ENCODE results near the gene PADI4.

DNA sequence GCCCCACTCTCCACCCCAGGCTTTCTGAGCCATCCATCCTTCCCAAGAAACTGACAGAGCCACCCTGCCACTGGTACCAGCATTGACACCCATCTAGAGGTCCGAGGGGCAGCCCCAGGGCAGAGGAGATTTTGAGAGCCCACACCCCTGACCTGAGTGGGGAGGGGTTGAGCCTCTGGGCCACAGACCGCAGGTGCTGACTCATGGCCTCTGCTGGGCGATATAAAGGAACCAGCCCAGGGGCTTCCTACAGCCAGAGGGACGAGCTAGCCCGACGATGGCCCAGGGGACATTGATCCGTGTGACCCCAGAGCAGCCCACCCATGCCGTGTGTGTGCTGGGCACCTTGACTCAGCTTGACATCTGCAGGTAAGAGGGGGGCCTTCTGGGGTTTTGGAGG lies at the start of gene PADI4:
- TF ChIP-seq, protein P1, sequence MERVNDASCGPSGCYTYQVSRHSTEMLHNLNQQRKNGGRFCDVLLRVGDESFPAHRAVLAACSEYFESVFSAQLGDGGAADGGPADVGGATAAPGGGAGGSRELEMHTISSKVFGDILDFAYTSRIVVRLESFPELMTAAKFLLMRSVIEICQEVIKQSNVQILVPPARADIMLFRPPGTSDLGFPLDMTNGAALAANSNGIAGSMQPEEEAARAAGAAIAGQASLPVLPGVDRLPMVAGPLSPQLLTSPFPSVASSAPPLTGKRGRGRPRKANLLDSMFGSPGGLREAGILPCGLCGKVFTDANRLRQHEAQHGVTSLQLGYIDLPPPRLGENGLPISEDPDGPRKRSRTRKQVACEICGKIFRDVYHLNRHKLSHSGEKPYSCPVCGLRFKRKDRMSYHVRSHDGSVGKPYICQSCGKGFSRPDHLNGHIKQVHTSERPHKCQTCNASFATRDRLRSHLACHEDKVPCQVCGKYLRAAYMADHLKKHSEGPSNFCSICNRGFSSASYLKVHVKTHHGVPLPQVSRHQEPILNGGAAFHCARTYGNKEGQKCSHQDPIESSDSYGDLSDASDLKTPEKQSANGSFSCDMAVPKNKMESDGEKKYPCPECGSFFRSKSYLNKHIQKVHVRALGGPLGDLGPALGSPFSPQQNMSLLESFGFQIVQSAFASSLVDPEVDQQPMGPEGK (CRISPR knock-in tag; IDR thresholded peaks at IDR 0.05; ENCODE audit: borderline replicate concordance), result no peak
- TF ChIP-seq ZFP3 (CRISPR knock-in tag; IDR thresholded peaks at IDR 0.05) (no peak), CSDC2 (CRISPR knock-in tag; IDR thresholded peaks at IDR 0.05) (no peak)

Measured in SK-N-SH treated with all-trans-retinoic acid at 6 μM for 48 hours (cell line).